Smooth muscle cell of the pulmonary artery (primary cell): ENCODE measurements around the gene TXNDC5. TPM values are rescaled to one million over a fixed set of nuclear protein-coding genes. Genes with fewer than 3 reads are reported as not detected.

Source experiments
- total RNA-seq: library from RNA; depleted of rRNA; stranded (reverse); fragments of >200 nt; gene quantifications from 2 replicates; pipeline ENCODE4 v1.2.3, GENCODE V29; 2014

Gene TXNDC5
- 938 and 997 TPM in 2 replicates for total RNA-seq

DNA sequence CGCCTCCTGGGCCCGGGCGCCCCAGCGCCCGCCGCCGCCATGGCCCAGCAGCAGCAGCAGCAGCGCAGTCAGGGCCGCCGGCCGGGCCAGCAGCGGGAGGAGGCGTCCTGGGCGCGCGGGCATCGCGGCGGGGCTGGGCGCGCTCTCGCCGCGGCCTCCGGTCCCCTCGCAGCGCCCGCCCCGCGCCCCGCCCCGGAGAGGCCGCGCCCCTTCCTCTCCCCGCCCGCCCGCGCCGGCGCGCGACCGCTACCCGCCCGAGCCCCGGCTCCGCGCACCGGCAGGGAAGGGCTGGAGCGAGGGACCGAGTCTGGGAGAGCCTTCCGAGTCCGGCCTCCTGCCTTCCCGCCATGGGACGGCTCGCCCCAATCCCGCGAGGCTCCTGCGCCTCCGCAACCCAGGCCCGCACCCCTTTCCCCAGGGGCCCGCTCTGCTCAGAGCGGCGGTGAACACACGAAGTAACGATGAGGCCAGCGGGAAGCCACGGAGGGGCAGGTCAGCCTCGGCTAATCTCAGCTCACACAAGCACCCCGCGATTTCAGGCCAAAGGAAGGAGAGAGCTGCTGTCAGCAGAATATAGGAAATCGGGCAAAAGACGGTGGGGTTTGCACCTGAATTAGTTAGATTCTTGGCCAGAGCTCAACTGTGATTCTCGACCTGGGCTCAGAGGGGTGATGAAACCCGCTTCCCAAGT, at the start of gene TXNDC5:
TSS of gene TXNDC5 (minus strand) at position 135 of the 691 bp plus-strand sequence. CDS start at position 123, 12 bp downstream.

Other genes with a start within 250 kb of the TXNDC5 start
- gene BMP6, start 184.7 kb downstream of the TXNDC5 start, total RNA-seq = 38.6 and 57.1 TPM in 2 replicates
- 11.9 and 15.5 TPM in 2 replicates for gene BLOC1S5, start 153.6 kb upstream of the TXNDC5 start, total RNA-seq
- 28.9 and 31.3 TPM in 2 replicates for gene EEF1E1, start 191.8 kb upstream of the TXNDC5 start, total RNA-seq